ENCODE results near the gene LSP1. TPM values are rescaled to one million over a fixed set of nuclear protein-coding genes. Genes with fewer than 3 reads are reported as not detected.
A peak's percentile ranks its signal among the peaks of the same experiment; 100 is the strongest.

The LSP1 gene
- total RNA-seq, 1 experiment from 2014 or later = 0.90 TPM

GRCh38 chr11:1876361-1877063, 23.6 kb downstream of the LSP1 start:
- intact Hi-C loops (cut with micrococcal nuclease; ENCODE audit: unreplicated experiment) = no loop called here
- H3K4me3 ChIP-seq (ENCODE audit: low read depth in 2 of 2, low read length in 2 of 2) = no peak overlapping the region
- BruUV-seq (replicated peaks) = no TSS peak
- TF ChIP-seq TCF7L2 (IDR thresholded peaks at IDR 0.05; ENCODE audit: low read depth, low read length) (no peak), CTCF (IDR thresholded peaks at IDR 0.05) (peak; percentile 93), REST (IDR thresholded peaks at IDR 0.05; ENCODE audit: insufficient read depth in 1 of 2, low read depth in 2 of 2, low read length in 1 of 2) (no peak), POLR2AphosphoS5 (IDR thresholded peaks at IDR 0.05; ENCODE audit: low read depth, low read length) (no peak), SIN3A (IDR thresholded peaks at IDR 0.05; ENCODE audit: borderline replicate concordance, insufficient read depth, low read depth, low read length) (no peak)
- CTCF ChIA-PET = interaction anchor here (0.5 to 2.7 kb wide), 17 partner anchors 15 to 302 kb away, joined by 3 to 13 read pairs (median 4); partner anchors contain the start of gene PRR33
- H3K27me3 ChIP-seq (ENCODE audit: control insufficient read depth, insufficient read depth, low read length) = no peaks in the 10 kb centered on the region
- peaks cover 34% of the 10 kb centered on the region for H3K4me1 ChIP-seq (ENCODE audit: control insufficient read depth, insufficient read depth, low read length)
- in situ Hi-C loops (cut with HindIII; ENCODE audit: low pct_unique_long_range_greater_than_20kb, low sequenced_read_pairs) = no loop called here
- ATAC-seq = no peak
- peak overlapping the region; percentile 44; the same call in 1 of the 2 replicates for H3K27ac ChIP-seq (ENCODE audit: low read length)
- no peaks in the 10 kb centered on the region for H3K9me3 ChIP-seq (ENCODE audit: control insufficient read depth, insufficient read depth, low read depth, low read length)
- POLR2A ChIA-PET = interaction anchor here (0.6 kb wide), 3 partner anchors 78 to 336 kb away, joined by 3 to 13 read pairs (median 4); no protein-coding TSS in a partner anchor
- DNase-seq (ENCODE audit: low read depth, low spot score) = no peak
- H3K36me3 ChIP-seq (ENCODE audit: control insufficient read depth, insufficient read depth, low read length) = no peaks in the 10 kb centered on the region

- Histone ChIP-seq H3K27ac (ENCODE audit: low read length) (no peak overlapping the region), H3K4me1 (ENCODE audit: control insufficient read depth, insufficient read depth, low read length) (peaks cover 34% of the 10 kb centered on the region), H3K9me3 (ENCODE audit: control insufficient read depth, insufficient read depth, low read depth, low read length) (no peaks in the 10 kb centered on the region), H3K36me3 (ENCODE audit: control insufficient read depth, insufficient read depth, low read length) (no peaks in the 10 kb centered on the region), H3K27me3 (ENCODE audit: control insufficient read depth, insufficient read depth, low read length) (no peaks in the 10 kb centered on the region), H3K4me3 (ENCODE audit: low read depth in 2 of 2, low read length in 2 of 2) (no peak overlapping the region)
- intact Hi-C loops (cut with micrococcal nuclease; ENCODE audit: unreplicated experiment) = no loop called here
- in situ Hi-C loops (cut with HindIII; ENCODE audit: low pct_unique_long_range_greater_than_20kb, low sequenced_read_pairs) = no loop called here
- ATAC-seq (no peak), DNase-seq (ENCODE audit: low read depth, low spot score) (no peak)
- POLR2A ChIA-PET = interaction anchor here (0.6 kb wide), 1 partner anchor 335 kb away, joined by 3 read pairs; no protein-coding TSS in a partner anchor
- BruUV-seq (replicated peaks) = no TSS peak
- no peak for TF ChIP-seq CTCF (IDR thresholded peaks at IDR 0.05)
- no peak for TF ChIP-seq POLR2AphosphoS5 (IDR thresholded peaks at IDR 0.05; ENCODE audit: low read depth, low read length)
- TF ChIP-seq REST (IDR thresholded peaks at IDR 0.05; ENCODE audit: insufficient read depth in 1 of 2, low read depth in 2 of 2, low read length in 1 of 2) = no peak
- TF ChIP-seq SIN3A (IDR thresholded peaks at IDR 0.05; ENCODE audit: borderline replicate concordance, insufficient read depth, low read depth, low read length) = no peak
- TF ChIP-seq TCF7L2 (IDR thresholded peaks at IDR 0.05; ENCODE audit: low read depth, low read length) = no peak
- CTCF ChIA-PET = interaction anchor here (0.6 to 2.7 kb wide), 11 partner anchors 24 to 303 kb away, joined by 3 to 13 read pairs (median 4); no protein-coding TSS in a partner anchor
These were observed 24.6 kb downstream of the LSP1 start for GRCh38 chr11:1877211-1878136.

All from Panc1 (cell line).